COLO668 (cell line): ENCODE data around the gene AIG1.

Experiments
- DNase-seq: peaks from one replicate; lab custom pipeline; 2025; ENCODE audit not compliant: unreplicated experiment; lab: John Stamatoyannopoulos, UW

AIG1 gene

GRCh38 chr6:143093290-143093689 lies 32.6 kb downstream of the AIG1 start:
- no peak for DNase-seq

GRCh38 chr6:143096403-143096802 lies 35.7 kb downstream of the AIG1 start:
- DNase-seq: no peak

GRCh38 chr6:143097224-143097795 lies 36.6 kb downstream of the AIG1 start:
- no peak for DNase-seq

GRCh38 chr6:143098054-143098671 lies 37.5 kb downstream of the AIG1 start:
- DNase-seq: no peak

GRCh38 chr6:143099647-143100046 lies 39.0 kb downstream of the AIG1 start:
- DNase-seq: no peak

GRCh38 chr6:143100429-143100828 lies 39.7 kb downstream of the AIG1 start:
- DNase-seq: no peak

GRCh38 chr6:143103916-143104315 lies 43.2 kb downstream of the AIG1 start:
- DNase-seq: no peak

GRCh38 chr6:143107440-143107839 lies 46.8 kb downstream of the AIG1 start:
- DNase-seq: no peak

- no peak for DNase-seq
Measured at GRCh38 chr6:143107911-143108761, 47.4 kb downstream of the AIG1 start.

GRCh38 chr6:143109196-143109595 lies 48.5 kb downstream of the AIG1 start:
- no peak for DNase-seq

GRCh38 chr6:143110572-143110971 lies 49.9 kb downstream of the AIG1 start:
- no peak for DNase-seq

- DNase-seq: no peak
Measured at GRCh38 chr6:143110996-143111395, 50.3 kb downstream of the AIG1 start.

- no peak for DNase-seq
Measured at GRCh38 chr6:143111443-143111842, 50.8 kb downstream of the AIG1 start.

GRCh38 chr6:143112084-143112768 lies 51.5 kb downstream of the AIG1 start:
- no peak for DNase-seq

GRCh38 chr6:143112837-143113236 lies 52.1 kb downstream of the AIG1 start:
- DNase-seq: no peak

GRCh38 chr6:143115728-143116127 lies 55.0 kb downstream of the AIG1 start:
- no peak for DNase-seq

- DNase-seq: no peak
Measured at GRCh38 chr6:143117108-143117507, 56.4 kb downstream of the AIG1 start.

- DNase-seq: no peak
Measured at GRCh38 chr6:143119260-143119659, 58.6 kb downstream of the AIG1 start.

- no peak for DNase-seq
Measured at GRCh38 chr6:143123081-143123480, 62.4 kb downstream of the AIG1 start.

GRCh38 chr6:143123941-143124340 lies 63.3 kb downstream of the AIG1 start:
- no peak for DNase-seq

GRCh38 chr6:143125455-143125854 lies 64.8 kb downstream of the AIG1 start:
- DNase-seq: no peak
